ENCODE data around the gene DDX42.
A peak's percentile ranks its signal among the peaks of the same experiment; 100 is the strongest.

The DDX42 gene

DNA sequence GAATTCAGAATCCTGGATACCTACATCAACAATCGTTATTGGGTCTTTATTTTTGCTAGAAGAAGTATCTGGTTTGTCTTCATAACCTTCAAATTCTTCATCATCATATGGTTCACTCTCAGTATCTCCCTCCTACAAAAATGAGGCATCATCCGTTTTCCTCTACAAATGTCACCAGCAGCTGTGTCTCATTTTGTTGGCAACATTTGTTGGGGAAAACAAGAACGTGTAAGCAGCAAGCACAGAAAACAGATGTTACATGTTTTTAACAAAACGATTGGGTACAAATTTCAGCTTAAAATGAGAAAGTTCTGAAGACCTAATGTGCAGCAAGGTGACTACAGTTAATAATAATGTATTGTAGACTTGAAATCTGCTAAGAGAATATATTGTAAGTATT is 9.3 kb upstream of the DDX42 start:
- Histone ChIP-seq H3K4me3 (no peak overlapping the region), H3K27ac (no peak overlapping the region)
- no peak for DNase-seq (ENCODE audit: low spot score)
- TF ChIP-seq, protein P1, sequence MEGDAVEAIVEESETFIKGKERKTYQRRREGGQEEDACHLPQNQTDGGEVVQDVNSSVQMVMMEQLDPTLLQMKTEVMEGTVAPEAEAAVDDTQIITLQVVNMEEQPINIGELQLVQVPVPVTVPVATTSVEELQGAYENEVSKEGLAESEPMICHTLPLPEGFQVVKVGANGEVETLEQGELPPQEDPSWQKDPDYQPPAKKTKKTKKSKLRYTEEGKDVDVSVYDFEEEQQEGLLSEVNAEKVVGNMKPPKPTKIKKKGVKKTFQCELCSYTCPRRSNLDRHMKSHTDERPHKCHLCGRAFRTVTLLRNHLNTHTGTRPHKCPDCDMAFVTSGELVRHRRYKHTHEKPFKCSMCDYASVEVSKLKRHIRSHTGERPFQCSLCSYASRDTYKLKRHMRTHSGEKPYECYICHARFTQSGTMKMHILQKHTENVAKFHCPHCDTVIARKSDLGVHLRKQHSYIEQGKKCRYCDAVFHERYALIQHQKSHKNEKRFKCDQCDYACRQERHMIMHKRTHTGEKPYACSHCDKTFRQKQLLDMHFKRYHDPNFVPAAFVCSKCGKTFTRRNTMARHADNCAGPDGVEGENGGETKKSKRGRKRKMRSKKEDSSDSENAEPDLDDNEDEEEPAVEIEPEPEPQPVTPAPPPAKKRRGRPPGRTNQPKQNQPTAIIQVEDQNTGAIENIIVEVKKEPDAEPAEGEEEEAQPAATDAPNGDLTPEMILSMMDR (IDR thresholded peaks at IDR 0.05): no peak

GRCh38 chr17:63766754-63767153 is 7.2 kb upstream of the DDX42 start:
- no peak overlapping the region for H3K4me3 ChIP-seq
- TF ChIP-seq, protein P1 (IDR thresholded peaks at IDR 0.05): no peak
- no peak for DNase-seq (ENCODE audit: low spot score)
- H3K27ac ChIP-seq: no peak overlapping the region

DNA sequence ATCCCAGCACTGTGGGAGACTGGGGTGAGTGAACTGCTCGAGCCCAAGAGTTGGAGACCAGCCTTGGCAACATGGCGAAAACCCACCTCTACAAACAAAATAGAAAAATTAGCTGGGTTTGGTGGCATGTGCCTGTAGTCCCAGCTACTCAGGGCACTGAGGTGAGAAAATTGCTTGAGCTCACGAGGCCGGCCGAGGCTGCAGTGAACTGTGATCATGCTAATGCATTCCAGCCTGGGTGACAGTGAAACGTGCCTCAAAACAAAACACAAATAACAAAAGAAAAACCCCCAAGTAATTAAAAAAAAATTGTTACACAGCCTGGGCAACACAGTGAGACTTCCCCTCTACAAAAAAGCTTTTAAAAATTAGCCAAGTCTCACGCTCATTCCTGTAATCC is 5.5 kb upstream of the DDX42 start:
- no peak for DNase-seq (ENCODE audit: low spot score)
- TF ChIP-seq, protein P1 (IDR thresholded peaks at IDR 0.05): no peak
- no peak overlapping the region for H3K4me3 ChIP-seq
- H3K27ac ChIP-seq: no peak overlapping the region

- TF ChIP-seq, protein P1 (IDR thresholded peaks at IDR 0.05): no peak
- peak overlapping the region; percentile 86 to 99 for H3K27ac ChIP-seq
- peak overlapping the region; percentile 98 for H3K4me3 ChIP-seq
- no peak for DNase-seq (ENCODE audit: low spot score)
Measured at GRCh38 chr17:63772801-63773271, 1.1 kb upstream of the DDX42 start.

GRCh38 chr17:63773272-63774140 is 464 bp upstream of the DDX42 start, which contains the start of gene CCDC47:
TSS of gene CCDC47 (minus strand) at chr17:63773597. CDS start at chr17:63766175, 7,422 bp downstream.
- TF ChIP-seq, protein P1 (IDR thresholded peaks at IDR 0.05): no peak
- Histone ChIP-seq H3K4me3 (peak within 1 kb of the TSS; percentile 98), H3K27ac (peak within 1 kb of the TSS; percentile 86 to 99)
- peak; percentile 100 for DNase-seq (ENCODE audit: low spot score)

DNA sequence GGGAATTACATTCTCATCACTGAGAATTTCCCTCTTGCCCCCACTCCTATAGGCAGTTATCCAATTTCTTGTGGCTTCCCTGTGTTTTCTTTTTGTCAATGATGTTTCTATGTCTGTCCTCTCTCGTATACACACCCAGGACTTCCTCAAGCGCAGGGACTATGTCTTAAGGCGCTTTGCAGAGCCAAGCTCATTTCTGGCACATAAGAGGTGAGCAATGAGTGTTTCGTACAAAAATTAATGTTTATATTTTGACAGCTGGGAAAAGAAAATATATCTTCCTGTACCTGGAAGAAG is 947 bp downstream of the DDX42 start:
- DNase-seq (ENCODE audit: low spot score): no peak
- TF ChIP-seq, protein P1 (IDR thresholded peaks at IDR 0.05): no peak
- peak overlapping the region; percentile 86 to 99 for H3K27ac ChIP-seq
- peak overlapping the region; percentile 98 for H3K4me3 ChIP-seq

DNA sequence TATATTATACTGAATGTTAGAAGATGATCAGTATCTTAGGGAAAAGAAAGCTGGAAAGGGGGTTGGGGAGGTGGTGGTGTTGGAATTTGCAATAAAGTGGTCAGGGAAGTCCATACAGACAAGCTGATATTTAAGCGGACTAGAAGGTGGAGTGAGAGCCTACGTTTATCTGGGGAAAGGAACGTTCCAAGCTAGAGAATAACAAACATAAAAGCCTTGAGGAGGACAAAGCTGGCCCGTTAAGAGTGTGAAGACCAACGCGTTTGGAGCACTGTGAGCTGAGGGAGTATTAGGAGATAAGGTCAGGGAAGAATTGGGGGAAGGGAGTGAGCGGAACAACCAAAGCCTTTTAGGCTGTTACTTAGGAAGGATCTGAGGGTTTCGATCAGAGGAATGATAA is 1.4 kb downstream of the DDX42 start:
- peak overlapping the region; percentile 98 for H3K4me3 ChIP-seq
- no peak for DNase-seq (ENCODE audit: low spot score)
- TF ChIP-seq, protein P1 (IDR thresholded peaks at IDR 0.05): no peak
- peak overlapping the region; percentile 86 to 99 for H3K27ac ChIP-seq

Measured in coronary artery (tissue), 2 donors.